Stimulated activated CD4-positive, alpha-beta T cell treated with anti-CD3 and anti-CD28 coated beads, Interleukin-4, amount 100 ng/mL, for 24 hours (primary cell): ENCODE data around the gene GRXCR2.
"Not testable (repeated sequence)": the region's sequence is repeated elsewhere in the genome, so short reads cannot be mapped to it uniquely, and the experiment has no call there.

Experiments
- DNase-seq: peaks from one replicate; pipeline ENCODE4 v3.0.0-alpha.2; 2020

GRXCR2 gene

DNA sequence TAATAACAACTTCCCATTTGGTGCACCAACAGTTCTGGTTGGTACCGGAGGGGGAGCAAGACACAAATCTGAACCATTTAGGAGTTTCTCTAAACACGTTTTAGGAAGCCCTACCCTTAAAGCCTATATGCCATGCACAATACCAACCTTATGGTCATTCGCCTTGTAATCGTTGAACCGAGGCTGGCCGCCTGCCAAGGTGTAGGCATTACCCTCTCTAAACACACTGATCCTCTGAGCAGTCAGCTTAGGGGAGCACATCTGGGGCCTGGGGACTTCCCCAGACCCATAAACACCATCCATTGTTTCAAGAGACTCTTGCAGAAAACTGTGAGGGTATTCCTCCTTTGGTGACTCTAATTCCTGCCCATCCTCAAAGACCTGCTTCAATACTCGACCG is 328 bp downstream of the GRXCR2 start:
- DNase-seq = no peak

DNA sequence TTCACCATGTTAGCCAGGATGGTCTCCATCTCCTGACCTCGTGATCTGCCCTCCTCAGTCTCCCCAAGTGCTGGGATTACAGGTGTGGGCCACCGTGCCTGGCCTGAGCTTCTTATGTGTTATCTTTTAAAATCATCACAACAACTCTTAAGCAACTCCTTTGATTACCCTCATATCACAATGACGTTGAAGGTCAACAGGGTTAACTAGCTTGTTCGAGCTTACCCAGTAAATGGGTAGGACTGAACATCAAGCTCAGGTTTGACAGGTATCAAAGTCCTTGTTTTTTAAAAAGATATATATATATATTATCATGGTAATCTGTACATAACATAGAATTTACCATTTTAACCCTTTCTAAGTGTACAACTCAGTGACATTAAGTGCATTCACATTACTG is 3.1 kb downstream of the GRXCR2 start:
- no peak for DNase-seq

DNA sequence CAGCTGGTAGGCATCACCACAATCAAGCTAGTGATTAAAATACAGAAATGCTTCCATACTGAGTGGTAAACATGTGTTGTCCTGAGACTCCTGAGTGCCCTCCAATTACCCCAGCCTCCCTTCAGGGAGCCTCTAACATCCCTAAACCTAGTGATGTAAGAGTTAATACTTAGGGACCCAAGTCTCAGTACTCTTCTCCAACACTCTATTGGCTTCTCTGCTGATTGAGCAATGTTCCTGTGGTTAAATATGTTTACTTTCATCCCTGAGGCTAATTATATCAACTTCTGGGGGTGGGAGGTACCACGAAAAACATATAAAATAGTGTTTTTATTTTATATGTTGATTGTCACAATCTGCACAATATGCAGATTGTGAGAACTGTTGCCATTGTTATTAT is 5.0 kb downstream of the GRXCR2 start:
- no peak for DNase-seq

DNA sequence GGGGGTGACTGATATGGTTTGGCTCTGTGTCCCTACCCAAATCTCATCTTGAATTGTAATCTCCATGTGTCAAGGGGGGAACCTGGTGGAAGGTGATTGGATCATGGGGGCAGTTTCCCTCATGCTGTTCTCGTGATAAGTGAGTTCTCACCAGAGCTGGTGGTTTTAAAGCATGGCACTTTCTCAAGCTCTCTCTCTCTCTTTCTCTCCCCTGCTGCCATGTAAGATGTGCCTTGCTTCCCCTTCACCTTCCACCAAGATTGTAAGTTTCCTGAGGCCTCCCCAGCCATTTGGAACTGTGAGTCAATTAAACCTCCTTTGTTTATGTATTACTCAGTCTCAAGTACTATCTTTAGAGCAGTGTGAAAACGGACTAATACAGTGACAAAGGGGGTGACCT is 8.4 kb downstream of the GRXCR2 start:
- not testable (repeated sequence) for DNase-seq

DNA sequence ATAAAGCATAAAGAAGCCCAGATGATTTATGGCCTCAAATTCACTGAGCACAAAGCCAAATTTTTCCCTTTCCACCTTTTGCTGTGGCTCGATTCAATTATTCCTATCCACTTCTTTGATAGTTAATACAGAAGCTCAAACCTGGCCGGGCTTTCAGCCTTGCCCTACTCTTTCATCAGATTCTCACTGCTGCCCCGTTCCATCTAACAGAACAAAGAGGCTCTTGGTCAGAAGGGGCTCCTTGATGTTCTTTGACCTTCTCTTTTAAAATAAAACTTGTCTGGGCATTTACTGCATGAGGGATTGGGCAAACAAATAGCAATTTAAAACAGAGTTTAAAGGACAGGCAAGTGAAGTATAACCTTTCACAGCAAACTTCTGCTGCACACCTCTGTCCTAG is 9.8 kb downstream of the GRXCR2 start:
- DNase-seq = no peak

DNA sequence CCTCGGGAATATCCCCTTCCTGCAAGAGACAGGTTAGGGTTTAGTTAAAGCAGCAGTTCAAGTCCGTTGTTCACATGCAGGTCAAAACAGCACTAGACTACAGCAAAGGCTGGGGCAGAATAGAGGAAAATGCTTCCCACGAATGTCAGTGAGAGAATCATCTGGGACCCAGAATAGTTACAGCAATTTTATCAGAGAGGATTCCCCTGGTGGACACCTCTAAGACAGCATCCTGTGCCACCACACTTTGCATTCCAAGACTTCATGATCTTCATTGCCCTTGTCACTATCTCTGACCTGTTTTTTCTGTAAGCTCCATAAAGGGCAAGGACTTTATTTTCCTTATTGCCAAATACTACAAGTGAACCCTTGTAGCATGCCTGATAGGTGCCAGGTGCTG is 12.9 kb downstream of the GRXCR2 start:
- DNase-seq = no peak

DNA sequence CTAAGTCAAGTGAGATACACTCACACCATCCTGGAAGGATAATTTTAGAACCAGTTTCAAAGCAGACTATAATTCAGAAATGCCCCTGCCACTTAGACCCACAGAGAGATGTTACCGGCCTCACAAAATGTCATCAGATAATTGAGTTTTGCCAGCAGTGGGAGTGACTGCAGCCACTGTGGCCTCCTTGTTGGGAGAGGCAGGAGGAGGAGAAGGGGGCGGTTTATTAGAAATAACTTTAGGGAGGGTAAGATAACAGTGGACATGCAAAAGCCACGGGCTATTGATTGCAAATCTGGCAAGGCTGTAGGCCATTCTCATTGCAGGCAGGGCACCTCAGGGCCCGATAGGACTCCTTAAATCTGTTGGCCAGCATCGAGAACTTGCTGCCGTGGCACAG is 13.4 kb downstream of the GRXCR2 start:
- no peak for DNase-seq

DNA sequence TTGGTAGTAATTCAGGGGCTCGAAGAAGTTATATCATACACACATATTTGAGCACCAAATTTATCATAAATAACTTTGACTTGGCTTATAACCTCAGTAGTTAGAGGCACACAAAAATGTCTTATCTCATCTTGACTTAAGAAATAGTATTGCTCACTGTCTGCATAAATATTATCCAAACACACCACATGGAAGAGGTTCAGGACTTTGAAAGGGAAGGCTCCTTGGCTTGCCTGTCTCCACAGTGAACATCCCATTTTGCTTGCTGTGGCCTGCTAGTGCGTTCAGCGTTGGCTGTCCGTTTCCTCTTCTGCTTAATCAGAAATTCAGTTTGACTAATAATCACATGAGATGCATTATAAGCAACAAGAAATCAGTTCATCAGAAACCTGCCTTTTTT is 13.9 kb downstream of the GRXCR2 start:
- no peak for DNase-seq

DNA sequence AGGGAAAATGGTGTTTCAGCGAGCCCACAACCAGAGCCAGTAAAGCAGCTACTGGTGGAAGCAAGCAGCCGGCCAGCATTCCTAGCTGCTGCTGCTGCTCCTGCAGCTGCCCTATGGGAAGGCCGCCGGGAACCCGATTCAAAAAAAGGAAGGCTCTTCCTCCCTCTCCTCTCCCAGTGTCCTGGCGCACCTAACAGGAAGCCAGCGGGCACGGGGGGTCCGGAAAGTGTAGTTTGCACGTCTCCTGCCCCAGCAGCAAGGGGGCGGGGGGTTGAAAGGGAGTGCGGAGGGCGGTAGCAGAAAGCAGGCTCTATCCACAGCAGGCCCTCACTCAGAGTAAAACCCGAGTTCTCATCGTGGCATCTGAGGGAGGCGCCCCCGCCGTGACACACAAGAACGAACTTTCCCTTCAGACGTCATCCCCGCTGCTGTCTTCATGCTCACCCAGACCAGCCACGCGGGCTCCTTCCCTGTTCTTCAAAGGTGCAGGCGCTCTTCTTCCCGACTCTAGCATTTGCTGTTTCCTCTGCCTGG is 16.5 kb downstream of the GRXCR2 start:
- peak; percentile 6 for DNase-seq

DNA sequence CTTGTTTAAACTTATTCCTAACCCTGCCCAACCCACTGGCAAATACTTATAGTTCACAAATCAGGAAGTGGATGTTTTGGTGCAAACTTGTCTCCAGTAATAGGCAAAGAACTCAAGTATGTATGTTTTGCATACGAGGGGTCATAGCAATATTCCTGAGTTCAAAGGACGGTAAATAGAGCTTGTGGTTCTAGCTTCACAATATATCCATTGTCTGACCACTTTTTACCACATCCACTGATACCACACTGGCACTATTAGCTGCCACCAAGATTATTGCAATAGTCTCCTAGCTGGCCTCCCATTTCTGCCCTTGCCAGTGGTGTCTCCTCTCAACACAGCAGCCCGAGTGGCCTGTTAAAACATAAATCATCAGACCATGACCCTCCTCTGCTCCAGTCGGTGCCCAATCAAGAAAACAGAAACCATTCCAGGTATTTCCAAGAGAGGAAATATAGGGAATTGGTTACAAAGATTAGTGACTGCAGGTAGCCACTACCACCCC is 17.0 kb downstream of the GRXCR2 start:
- no peak for DNase-seq

DNA sequence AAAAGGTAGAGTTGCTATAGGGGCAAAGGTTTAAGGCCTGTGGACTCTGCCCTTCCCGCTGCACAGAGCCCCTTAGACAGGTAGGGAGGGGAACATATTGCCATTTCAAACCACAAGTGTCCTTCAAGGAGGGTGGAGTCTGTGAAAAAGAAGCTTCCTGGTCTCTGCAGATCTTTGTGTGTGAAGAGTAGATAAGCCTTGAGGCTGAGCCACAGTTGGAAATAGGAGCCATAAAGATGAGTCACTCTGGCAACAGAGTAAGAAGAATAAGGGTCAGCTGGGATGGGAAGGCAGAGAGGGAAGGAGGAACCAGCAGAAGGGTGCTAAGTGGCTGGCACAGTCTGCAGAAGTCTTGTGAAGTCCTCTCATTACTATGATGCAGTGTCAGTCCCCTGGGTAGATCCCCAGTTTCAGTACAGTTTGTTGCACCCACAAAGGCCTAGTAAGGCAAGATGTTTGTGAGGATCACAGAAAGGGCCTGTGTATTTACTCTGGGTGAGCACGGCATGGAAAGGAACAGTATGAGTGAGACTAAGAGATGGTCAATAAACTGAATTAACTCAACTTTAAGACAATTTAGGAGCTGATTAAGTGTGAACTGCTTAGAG is 18.1 kb downstream of the GRXCR2 start:
- no peak for DNase-seq

DNA sequence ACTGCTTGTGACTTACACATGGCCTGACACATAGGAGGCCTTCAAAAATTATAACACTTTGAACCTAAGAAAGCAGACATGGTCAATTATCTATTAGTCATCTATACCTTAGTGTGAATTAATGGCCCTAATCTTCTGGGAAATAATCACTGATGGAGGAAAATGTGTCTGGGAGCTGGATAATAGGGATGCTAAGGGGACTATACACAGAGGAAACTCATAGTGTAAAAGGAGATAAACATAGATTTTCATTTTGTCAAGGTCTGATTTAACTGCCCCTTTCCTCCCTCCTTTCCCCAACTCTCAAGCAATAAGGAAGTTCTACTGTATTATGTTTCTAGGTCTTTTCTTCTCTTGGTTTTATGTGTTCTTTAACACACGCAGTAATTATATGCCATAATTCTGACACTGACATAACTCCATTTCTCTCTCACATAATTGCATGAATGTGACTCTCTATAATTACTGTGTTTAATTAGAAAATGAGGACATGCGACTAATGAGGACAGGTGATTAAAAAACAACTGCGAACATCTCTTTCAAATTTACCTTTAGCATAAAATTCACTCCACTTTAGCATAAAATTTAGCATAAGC is 18.9 kb downstream of the GRXCR2 start:
- no peak for DNase-seq

DNA sequence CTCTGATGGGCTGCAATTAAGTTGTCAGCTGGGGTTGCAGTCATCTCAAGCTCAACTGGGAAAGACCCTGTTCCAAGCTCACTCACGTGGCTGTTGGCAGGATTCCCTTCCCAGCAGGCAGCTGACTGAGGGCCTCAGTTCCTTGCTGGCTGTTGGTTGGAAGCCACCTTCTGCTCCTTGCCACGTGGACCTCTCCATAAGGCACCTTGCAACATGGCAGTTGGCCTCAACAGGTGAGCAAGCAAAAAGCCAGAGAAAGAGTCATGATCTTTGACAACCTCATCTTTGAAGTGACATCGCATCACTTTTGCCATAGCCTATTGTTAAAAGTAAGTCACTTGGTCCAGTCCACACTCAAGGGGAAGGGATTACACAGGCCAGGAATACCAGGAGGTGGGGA is 19.8 kb downstream of the GRXCR2 start:
- DNase-seq = no peak

DNA sequence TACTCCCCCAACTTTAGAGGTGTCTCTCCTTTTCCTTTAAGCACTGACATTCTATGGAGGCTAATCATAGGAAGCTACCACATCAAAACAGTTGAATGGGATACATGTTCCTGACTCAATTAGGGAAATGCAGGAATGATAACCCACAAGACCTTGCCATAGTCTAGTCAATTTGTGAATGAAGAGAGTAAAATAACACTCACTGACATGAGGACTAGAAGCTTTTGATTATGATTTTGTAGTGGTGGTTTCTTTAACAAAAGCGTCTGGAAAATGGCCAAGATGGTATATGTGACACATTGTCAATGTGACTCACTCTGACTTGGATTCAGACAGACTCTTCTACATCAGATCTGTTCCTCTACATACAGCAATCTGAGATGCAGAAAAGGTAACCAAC is 24.0 kb downstream of the GRXCR2 start:
- DNase-seq = no peak

DNA sequence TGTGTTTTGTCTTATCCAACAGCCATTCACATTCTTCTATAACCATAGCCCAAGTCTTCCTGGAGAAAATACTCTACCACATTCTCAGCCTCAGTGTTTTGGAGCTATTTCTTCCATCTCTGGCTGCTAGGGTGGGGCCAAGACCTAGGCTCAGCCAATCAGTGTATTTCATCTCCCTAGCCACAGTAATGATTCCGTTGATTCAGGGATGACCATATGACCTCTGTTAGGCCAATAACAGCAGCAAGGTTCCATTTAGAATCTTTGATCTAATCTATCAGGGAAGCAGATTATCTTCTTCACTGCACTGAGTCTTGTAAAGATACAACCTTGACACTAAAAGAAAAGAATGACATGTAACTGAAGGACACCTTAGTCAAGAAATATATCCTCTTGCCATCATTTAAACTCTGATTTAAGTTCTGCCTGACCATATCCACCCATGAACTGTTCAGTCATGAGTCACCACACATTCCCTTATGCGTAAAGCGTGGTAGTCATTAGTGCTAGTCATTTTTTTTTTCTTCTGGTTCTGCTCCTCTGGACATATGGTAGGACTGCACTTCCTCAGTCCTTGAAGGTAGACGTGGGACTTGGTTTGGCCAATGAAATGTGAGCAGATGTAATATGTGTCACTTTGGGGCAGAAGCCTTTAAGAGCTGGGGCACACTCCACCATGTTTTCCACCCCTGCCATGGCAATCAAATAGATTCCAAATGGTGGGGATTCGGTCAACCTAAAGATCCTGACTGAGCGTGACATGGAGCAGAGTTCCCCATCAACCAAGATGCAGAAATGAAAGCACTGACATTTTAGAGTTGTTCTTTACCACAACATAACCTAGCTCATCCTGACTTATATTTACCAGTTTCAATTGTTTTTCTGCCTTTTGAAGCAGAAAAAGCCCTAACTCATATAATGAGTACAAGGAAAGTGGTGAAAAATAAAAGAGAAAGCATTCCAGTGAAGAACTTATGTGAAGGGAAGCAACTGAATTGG is 25.0 kb downstream of the GRXCR2 start:
- no peak for DNase-seq

DNA sequence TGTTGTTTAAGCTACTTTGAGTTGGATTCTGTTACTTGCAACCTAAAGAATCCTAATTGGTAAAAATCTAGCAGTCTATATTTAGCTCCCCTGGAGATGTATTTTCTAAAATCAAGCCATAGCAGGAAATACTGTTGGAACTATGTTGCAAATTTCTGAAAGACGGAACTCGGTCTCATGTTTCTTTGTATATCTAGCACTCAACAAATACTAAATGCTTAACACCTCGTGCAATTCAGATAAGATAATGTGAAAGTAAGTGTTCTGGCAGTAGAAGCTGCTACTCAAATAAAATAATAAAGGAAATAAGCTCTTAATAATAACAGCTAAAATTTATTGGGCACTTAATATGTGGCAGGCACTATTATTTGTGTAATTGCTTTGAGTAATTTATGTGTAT is 26.7 kb downstream of the GRXCR2 start:
- no peak for DNase-seq

DNA sequence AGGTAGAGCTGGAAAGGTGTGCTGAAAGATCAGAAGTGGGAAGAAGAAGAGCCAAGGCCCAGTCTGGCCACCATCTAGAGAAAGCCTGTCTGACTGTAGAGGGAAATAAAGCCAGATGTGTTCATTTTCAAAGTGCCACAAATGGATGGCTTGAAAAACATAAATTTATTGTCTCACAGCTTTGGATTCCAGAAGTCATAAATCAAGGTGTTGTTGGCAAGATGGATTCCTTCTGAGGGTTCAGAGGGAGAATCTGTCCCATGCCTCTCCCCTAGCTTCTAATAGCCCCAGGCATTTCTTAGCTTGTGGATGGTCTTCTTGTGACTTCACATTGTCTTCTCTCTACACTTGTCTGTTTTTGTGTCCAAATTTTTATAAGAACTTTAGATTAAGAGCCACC is 31.5 kb downstream of the GRXCR2 start:
- no peak for DNase-seq

DNA sequence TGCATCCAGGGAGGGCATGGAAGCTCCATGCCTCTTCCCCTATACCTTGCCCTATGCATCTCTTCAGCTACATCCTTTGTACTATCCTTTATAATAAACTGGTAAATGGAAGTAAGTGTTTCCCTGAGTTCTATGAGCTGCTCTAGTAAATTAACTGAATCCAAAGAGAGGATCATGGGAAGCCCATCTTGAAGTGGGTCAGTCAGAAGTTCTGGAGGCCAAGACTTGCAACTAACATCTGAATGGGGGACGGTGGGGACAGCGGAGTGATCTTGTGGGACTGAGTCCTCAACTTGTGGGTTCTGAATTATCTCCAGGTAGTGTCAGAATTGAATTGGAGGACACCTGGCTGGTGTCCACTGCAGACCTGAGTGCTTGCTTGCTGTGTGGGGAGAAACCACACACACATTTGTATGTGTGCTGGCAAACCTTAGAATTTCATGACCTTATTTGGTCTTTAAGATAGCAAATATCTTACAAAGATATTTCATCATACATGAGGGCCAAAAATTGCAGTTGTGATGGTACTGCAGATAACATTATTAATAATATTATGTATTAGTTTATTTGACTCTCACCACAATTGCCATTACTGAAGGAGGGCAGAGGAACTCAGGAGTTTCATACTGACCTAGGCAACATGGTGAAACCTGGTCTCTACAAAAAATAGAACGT is 32.2 kb downstream of the GRXCR2 start:
- DNase-seq = no peak

DNA sequence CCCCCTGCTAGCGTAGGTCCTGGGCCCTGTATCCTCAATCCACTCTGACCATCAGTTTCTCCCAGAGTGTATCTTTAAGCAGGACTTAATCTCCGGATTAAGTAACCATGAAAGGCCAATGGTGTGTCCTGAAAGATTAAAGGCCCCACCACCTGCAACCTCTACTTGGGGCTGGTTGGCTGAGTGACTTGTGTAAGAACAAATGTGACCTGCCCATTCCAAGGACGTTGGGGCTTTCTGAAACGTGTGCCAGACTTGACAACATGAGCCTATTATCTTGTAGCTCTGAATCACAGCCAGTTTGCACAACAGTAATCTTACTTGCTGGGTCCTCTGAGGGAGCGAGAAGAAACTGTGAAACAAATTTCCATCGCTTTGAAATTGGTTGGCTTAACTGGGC is 34.5 kb downstream of the GRXCR2 start:
- no peak for DNase-seq

DNA sequence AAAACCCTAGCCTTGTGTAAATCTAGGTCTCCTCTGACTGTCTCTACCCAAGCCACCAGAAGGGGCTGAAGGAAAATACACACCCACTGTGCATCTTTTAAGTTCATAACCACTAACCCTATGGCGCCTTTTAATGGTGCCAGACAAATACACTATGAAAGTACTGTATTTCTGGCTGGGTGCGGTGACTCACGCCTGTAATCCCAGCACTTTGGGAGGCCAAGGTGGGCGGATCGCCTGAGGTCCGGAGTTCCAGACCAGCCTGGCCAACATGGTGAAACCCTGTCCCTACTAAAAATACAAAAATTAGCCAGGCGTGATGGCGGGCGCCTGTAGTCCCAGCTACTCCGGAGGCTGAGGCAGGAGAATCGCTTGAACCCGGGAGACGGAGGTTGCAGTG is 36.6 kb downstream of the GRXCR2 start:
- not testable (repeated sequence) for DNase-seq

DNA sequence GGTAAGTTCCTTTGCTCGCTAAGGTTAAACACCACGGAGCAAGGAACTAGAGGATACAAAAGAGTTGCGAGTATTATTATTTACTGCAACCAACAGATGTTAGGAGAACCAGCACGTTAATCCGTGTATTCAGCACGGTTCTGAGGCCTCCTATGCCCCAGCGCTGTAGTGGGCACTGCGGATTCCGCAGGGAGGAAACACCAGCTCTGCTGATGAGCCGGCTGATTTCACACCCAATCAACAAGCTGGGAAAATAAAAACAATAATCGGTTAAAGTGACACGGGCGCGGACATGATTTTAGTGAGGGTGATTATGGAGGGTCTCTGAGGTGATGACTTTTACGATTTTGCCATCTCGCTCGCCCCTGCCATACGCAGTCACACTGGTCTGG is 37.0 kb downstream of the GRXCR2 start:
- no peak for DNase-seq

DNA sequence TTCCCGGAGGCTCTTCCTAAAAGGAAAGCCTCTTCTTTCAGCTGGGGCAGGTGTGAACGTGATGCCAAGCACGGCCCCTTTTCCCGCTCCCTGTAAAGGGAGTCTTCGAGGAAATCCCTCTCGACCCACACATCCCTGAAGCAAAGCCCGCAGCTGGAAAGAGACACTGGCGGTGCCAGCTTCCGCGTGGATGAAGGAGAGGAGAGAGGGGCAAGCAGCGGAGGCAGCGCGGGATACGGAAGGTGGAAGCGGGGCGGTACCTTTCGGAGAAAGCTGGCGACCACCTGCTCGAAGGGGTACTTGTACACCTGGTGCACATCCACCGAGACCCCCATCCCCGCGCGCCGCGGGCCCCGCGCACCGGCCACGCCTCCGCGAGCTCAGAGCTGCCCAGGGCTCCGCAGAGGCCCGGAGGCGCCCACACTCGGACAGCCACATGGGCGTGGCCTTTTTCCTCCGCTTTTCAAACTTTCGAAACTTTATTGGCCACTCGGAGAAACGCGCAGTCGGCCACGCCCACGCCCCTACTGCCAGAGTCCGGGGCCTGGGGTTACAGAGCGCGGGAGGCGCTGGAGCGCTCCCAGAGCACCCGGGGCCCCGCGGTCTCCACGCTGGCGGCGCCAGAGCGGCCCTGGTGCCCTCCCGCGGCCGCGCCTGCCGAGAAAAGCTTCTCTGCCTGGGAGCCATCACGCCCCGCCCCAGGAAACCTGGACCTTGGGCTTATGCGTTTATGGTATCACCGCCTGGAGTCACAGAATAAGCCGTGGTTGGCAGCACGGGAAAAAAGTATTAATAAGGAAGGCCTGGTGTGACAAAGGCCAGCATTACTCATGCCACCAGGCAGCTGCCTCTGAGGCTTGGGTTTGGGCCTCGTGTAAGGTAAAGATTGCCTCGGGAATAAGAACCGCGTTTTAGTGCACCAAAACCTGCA is 37.6 kb downstream of the GRXCR2 start, which contains the start of gene PRELID2:
Gene PRELID2 (minus strand): TSS at position 426 of the 931 bp plus-strand sequence. CDS start 91 bp downstream, at position 335.
- peak; percentile 37 for DNase-seq
